Right cardiac atrium (tissue), 5 donors: ENCODE results near the gene NSUN2. TPM values are rescaled to one million over a fixed set of nuclear protein-coding genes. Genes with fewer than 3 reads are reported as not detected.
"Not testable (repeated sequence)": the region's sequence is repeated elsewhere in the genome, so short reads cannot be mapped to it uniquely, and the experiment has no call there.

Experiments
- ATAC-seq, 2 donors: fragments of 200-7000 bp; cut with Tn5 transposase; one replicate each; pipeline versions ENCODE4 v1.8.0 to v1.9.1; 2020; ENCODE audit warnings: moderate library complexity in 2 of 2, mild to moderate bottlenecking in 1 of 2
- DNase-seq, 3 donors: peaks; one replicate each; pipeline ENCODE4 v3.0.0-alpha.2; 2020
- H3K27ac ChIP-seq: one replicate; pipeline ENCODE4 v1.5.1; 2013; ENCODE audit warnings: mild to moderate bottlenecking, low read length, control low read depth, moderate library complexity
- H3K27me3 ChIP-seq: one replicate; pipeline ENCODE4 v1.6.1; 2013; ENCODE audit not compliant: control insufficient read depth, insufficient read depth
- H3K4me1 ChIP-seq: one replicate; pipeline ENCODE4 v1.6.1; 2013; ENCODE audit warnings: low read length; ENCODE audit not compliant: control insufficient read depth, insufficient read depth
- H3K4me3 ChIP-seq: one replicate; pipeline ENCODE4 v1.5.1; 2013; ENCODE audit warnings: low read length, control low read depth
- H3K9me3 ChIP-seq: one replicate; pipeline ENCODE4 v1.6.1; 2013; ENCODE audit warnings: low read length; ENCODE audit not compliant: control insufficient read depth
- WGBS: extraction: QIAGEN DNeasy Blood & Tissue Kit; methylation state at CpG from one replicate; pipeline ENCODE4 v1.1.7; 2013; 5-methylcytosine and 5-hydroxymethylcytosine counted together
- intact Hi-C, 4 donors: fragments of 100-400 bp; cut with DNase I; formaldehyde crosslinking; loops; one replicate each; pipeline versions ENCODE4 v1.11.0 to v1.14.0; 2022 to 2023
- polyA plus RNA-seq: library from polyadenylated mRNA; stranded (reverse); fragments of 200-250 nt; gene quantifications from one replicate; pipeline ENCODE4 v1.2.3, GENCODE V29; 2013
- total RNA-seq, 4 donors: library from RNA; stranded (reverse); fragmentation: NEBNext Ultra II Directional; extraction: Animal tissue kit (Norgen Biotek cat#: 25700); gene quantifications; one replicate each; pipeline ENCODE4 v1.2.1, GENCODE V29; 2021
- donor health status: healthy with polysubstance abuse.
- donor health status: DM: no; HTN: yes; CAD: no.
- donor health status: DM: no; HTN: no; CAD: no.
- donor health status: DM: no; HTN: yes; CAD: no; lungs with severe emphysema.
- donor health status: DM: yes; HTN: yes; CAD: no.

NSUN2 gene
- total and polyA plus RNA-seq, 5 donors: 23.7 to 31.2 (median 27.0) TPM

GRCh38 chr5:6645571-6646362, 12.9 kb upstream of the NSUN2 start:
- H3K9me3 ChIP-seq, H3K4me1 ChIP-seq, H3K27ac ChIP-seq, intact Hi-C loops, DNase-seq, H3K27me3 ChIP-seq, ATAC-seq, H3K4me3 ChIP-seq: not testable (repeated sequence)
- WGBS: 89% methylated on average over 11 of the region's 11 CpGs

- no peaks in the 10 kb centered on the region for H3K27me3 ChIP-seq
- intact Hi-C loops: no loop called here
- H3K27ac ChIP-seq: no peak overlapping the region
- WGBS: 93% methylated on average over 6 of the region's 6 CpGs
- H3K4me1 ChIP-seq: no peaks in the 10 kb centered on the region
- no peak overlapping the region for H3K4me3 ChIP-seq
- H3K9me3 ChIP-seq: no peaks in the 10 kb centered on the region
- ATAC-seq: no peak
- DNase-seq: no peak
These were observed 12.0 kb upstream of the NSUN2 start for GRCh38 chr5:6644794-6645241.

- no peak for DNase-seq
- WGBS: 92% methylated on average over 1 of the region's 1 CpG
- Histone ChIP-seq H3K27me3 (no peaks in the 10 kb centered on the region), H3K27ac (no peak overlapping the region), H3K9me3 (no peaks in the 10 kb centered on the region), H3K4me3 (no peak overlapping the region), H3K4me1 (no peaks in the 10 kb centered on the region)
- no peak for ATAC-seq
- intact Hi-C loops: no loop called here
These were observed 9.8 kb upstream of the NSUN2 start for GRCh38 chr5:6642655-6643054.

GRCh38 chr5:6638236-6638635, 5.4 kb upstream of the NSUN2 start:
- Histone ChIP-seq H3K27me3 (no peaks in the 10 kb centered on the region), H3K4me3 (no peak overlapping the region), H3K9me3 (no peaks in the 10 kb centered on the region), H3K27ac (no peak overlapping the region), H3K4me1 (peaks cover 1% of the 10 kb centered on the region)
- WGBS: 65% methylated on average over 4 of the region's 4 CpGs
- intact Hi-C loops: loop anchor here in 2 of 4 donors (10.0 kb wide), 2 partner anchors 67 to 107 kb away; no protein-coding TSS in a partner anchor
- ATAC-seq (no peak), DNase-seq (no peak)

GRCh38 chr5:6637590-6637989, 4.7 kb upstream of the NSUN2 start:
- Histone ChIP-seq H3K4me3 (no peak overlapping the region), H3K27ac (no peak overlapping the region), H3K9me3 (no peaks in the 10 kb centered on the region), H3K27me3 (no peaks in the 10 kb centered on the region), H3K4me1 (peaks cover 1% of the 10 kb centered on the region)
- ATAC-seq: no peak
- intact Hi-C loops: loop anchor here in 2 of 4 donors (10.0 kb wide), 2 partner anchors 67 to 107 kb away; no protein-coding TSS in a partner anchor
- DNase-seq: no peak
- 80% methylated on average over 6 of the region's 6 CpGs for WGBS

- intact Hi-C loops: loop anchor here in 2 of 4 donors (10.0 kb wide), 2 partner anchors 68 to 108 kb away; no protein-coding TSS in a partner anchor
- 89% methylated on average over 10 of the region's 10 CpGs for WGBS
- ATAC-seq: no peak
- Histone ChIP-seq H3K9me3 (no peaks in the 10 kb centered on the region), H3K4me1 (peaks cover 1% of the 10 kb centered on the region), H3K4me3 (no peak overlapping the region), H3K27ac (no peak overlapping the region), H3K27me3 (no peaks in the 10 kb centered on the region)
- DNase-seq: no peak
These were observed 4.2 kb upstream of the NSUN2 start for GRCh38 chr5:6637022-6637421.

GRCh38 chr5:6636293-6636692, 3.4 kb upstream of the NSUN2 start:
- no peaks in the 10 kb centered on the region for H3K27me3 ChIP-seq
- DNase-seq (no peak), ATAC-seq (no peak)
- H3K4me3 ChIP-seq: no peak overlapping the region
- no peak overlapping the region for H3K27ac ChIP-seq
- peaks cover 1% of the 10 kb centered on the region for H3K9me3 ChIP-seq
- intact Hi-C loops: loop anchor here in 2 of 4 donors (10.0 kb wide), 2 partner anchors 69 to 109 kb away; no protein-coding TSS in a partner anchor
- H3K4me1 ChIP-seq: peaks cover 1% of the 10 kb centered on the region
- WGBS: 56% methylated on average over 5 of the region's 5 CpGs

GRCh38 chr5:6634788-6635430, 2.1 kb upstream of the NSUN2 start:
- H3K4me1 ChIP-seq: peaks cover 1% of the 10 kb centered on the region
- no peak overlapping the region for H3K4me3 ChIP-seq

GRCh38 chr5:6634306-6634705, 1.5 kb upstream of the NSUN2 start:
- intact Hi-C loops: loop anchor here in 3 of 4 donors (5.0 to 10.0 kb wide), 4 partner anchors 70 to 113 kb away; no protein-coding TSS in a partner anchor
- Histone ChIP-seq H3K4me3 (peak overlapping the region; percentile 62), H3K4me1 (peaks cover 1% of the 10 kb centered on the region), H3K27me3 (no peaks in the 10 kb centered on the region), H3K27ac (no peak overlapping the region), H3K9me3 (peaks cover 3% of the 10 kb centered on the region)
- 15% methylated on average over 6 of the region's 6 CpGs for WGBS
- no peak for ATAC-seq
- no peak for DNase-seq

More at GRCh38 chr5:6634788-6635430, 2.1 kb upstream of the NSUN2 start:
- intact Hi-C loops: loop anchor here in 3 of 4 donors (5.0 to 10.0 kb wide), 4 partner anchors 70 to 112 kb away; no protein-coding TSS in a partner anchor
- ATAC-seq (no peak), DNase-seq (no peak)
- Histone ChIP-seq H3K27ac (no peak overlapping the region), H3K27me3 (no peaks in the 10 kb centered on the region), H3K9me3 (peaks cover 3% of the 10 kb centered on the region)
- 75% methylated on average over 5 of the region's 5 CpGs for WGBS

GRCh38 chr5:6633469-6634245, 813 bp upstream of the NSUN2 start:
- peaks cover 1% of the 10 kb centered on the region for H3K4me1 ChIP-seq
- no peak overlapping the region for H3K27ac ChIP-seq
- peaks cover 3% of the 10 kb centered on the region for H3K9me3 ChIP-seq
- no peaks in the 10 kb centered on the region for H3K27me3 ChIP-seq
- DNase-seq (no peak), ATAC-seq (peak; percentile 69 to 74)
- WGBS: under 1% methylated on average over 75 of the region's 75 CpGs
- intact Hi-C loops: loop anchor here in 3 of 4 donors (5.0 to 10.0 kb wide), 4 partner anchors 71 to 114 kb away; no protein-coding TSS in a partner anchor
- H3K4me3 ChIP-seq: peak overlapping the region; percentile 62
